Mesenchymal stem cell (in vitro differentiated cells and primary cell): ENCODE measurements around the gene MNT. TPM values are rescaled to one million over a fixed set of nuclear protein-coding genes. Genes with fewer than 3 reads are reported as not detected.

Experiments used
- DNase-seq: peaks from one replicate; pipeline ENCODE4 v3.0.0-alpha.2; 2013
- H2AFZ ChIP-seq: one replicate; pipeline ENCODE4 v1.6.1; 2013; ENCODE audit warnings: low read depth, mild to moderate bottlenecking, control low read depth, inconsistent platforms, low read length, moderate library complexity
- H2AK5ac ChIP-seq: 2 replicates; pipeline ENCODE4 v1.6.1; 2013; ENCODE audit warnings: low read length, moderate library complexity, mild to moderate bottlenecking, inconsistent platforms; ENCODE audit not compliant: severe bottlenecking
- H2BK120ac ChIP-seq: one replicate; pipeline ENCODE4 v1.6.1; 2013; ENCODE audit warnings: low read depth, mild to moderate bottlenecking, inconsistent platforms, low read length, moderate library complexity
- H2BK12ac ChIP-seq, 2 experiments: one replicate each; pipeline ENCODE4 v1.6.1; 2013; ENCODE audit warnings: inconsistent platforms in 2 of 2, low read length in 2 of 2, mild to moderate bottlenecking in 2 of 2, moderate library complexity in 2 of 2, control low read depth in 1 of 2
- H2BK15ac ChIP-seq: one replicate; pipeline ENCODE4 v1.6.1; 2013; ENCODE audit warnings: mild to moderate bottlenecking, low read depth, inconsistent platforms; ENCODE audit not compliant: poor library complexity, severe bottlenecking
- H2BK5ac ChIP-seq: 2 replicates; pipeline ENCODE4 v1.6.1; 2013; ENCODE audit warnings: low read depth, mild to moderate bottlenecking, low read length, control low read depth, inconsistent platforms; ENCODE audit not compliant: poor library complexity, severe bottlenecking
- H3K14ac ChIP-seq, 2 experiments: one replicate each; pipeline ENCODE4 v1.6.1; 2013; ENCODE audit warnings: inconsistent platforms in 2 of 2, low read length in 2 of 2, control low read depth in 1 of 2, mild to moderate bottlenecking in 1 of 2, moderate library complexity in 1 of 2
- H3K18ac ChIP-seq, 2 experiments: one replicate each; pipeline ENCODE4 v1.6.1; 2013; ENCODE audit warnings: inconsistent platforms in 2 of 2, low read length in 2 of 2, control low read depth in 1 of 2, low read depth in 1 of 2, mild to moderate bottlenecking in 1 of 2
- H3K23ac ChIP-seq, 2 experiments: one replicate each; pipeline ENCODE4 v1.6.1; 2013; ENCODE audit warnings: inconsistent platforms in 2 of 2, low read length in 2 of 2, mild to moderate bottlenecking in 2 of 2, moderate library complexity in 2 of 2, control low read depth in 1 of 2
- H3K27ac ChIP-seq: 2 replicates; pipeline ENCODE4 v1.5.1; 2013; ENCODE audit warnings: mild to moderate bottlenecking, moderate library complexity, low read length, control low read depth, inconsistent platforms; ENCODE audit not compliant: poor library complexity, severe bottlenecking
- H3K27me3 ChIP-seq, 2 experiments: 2 replicates each; pipeline versions ENCODE4 v1.6.1 to v1.7.0; 2013; ENCODE audit warnings: low read length in 2 of 2, mild to moderate bottlenecking in 2 of 2, moderate library complexity in 2 of 2, control low read depth in 1 of 2, inconsistent platforms in 1 of 2; ENCODE audit not compliant: control insufficient read depth in 1 of 2, insufficient read depth in 1 of 2
- H3K36me3 ChIP-seq, 2 experiments: 2 replicates each; pipeline versions ENCODE4 v1.6.1 to v1.7.0; 2013; ENCODE audit warnings: low read length in 2 of 2, control low read depth in 1 of 2, inconsistent platforms in 1 of 2, low read depth in 1 of 2, mild to moderate bottlenecking in 1 of 2; ENCODE audit not compliant: insufficient read depth in 2 of 2, control insufficient read depth in 1 of 2
- H3K4ac ChIP-seq, 2 experiments: one replicate each; pipeline ENCODE4 v1.6.1; 2013; ENCODE audit warnings: inconsistent platforms in 2 of 2, low read length in 2 of 2, mild to moderate bottlenecking in 2 of 2, moderate library complexity in 2 of 2, control low read depth in 1 of 2, low read depth in 1 of 2
- H3K4me1 ChIP-seq: 2 replicates; pipeline ENCODE4 v1.6.1; 2013; ENCODE audit warnings: low read depth, low read length, control low read depth; ENCODE audit not compliant: control insufficient read depth, insufficient read depth
- H3K4me2 ChIP-seq: 2 replicates; pipeline ENCODE4 v1.6.1; 2013; ENCODE audit warnings: low read length, mild to moderate bottlenecking, inconsistent platforms; ENCODE audit not compliant: poor library complexity, severe bottlenecking
- H3K4me3 ChIP-seq, 2 experiments: 2 replicates each; pipeline versions ENCODE4 v1.5.1 to v1.7.0; 2013; ENCODE audit warnings: low read length in 2 of 2, mild to moderate bottlenecking in 2 of 2, control low read depth in 1 of 2, low read depth in 1 of 2; ENCODE audit not compliant: insufficient read depth in 1 of 2
- H3K79me1 ChIP-seq: replicated peaks from 2 replicates; pipeline ENCODE4 v1.6.1; 2013; ENCODE audit warnings: mild to moderate bottlenecking, control low read depth, low read length, inconsistent platforms; ENCODE audit not compliant: poor library complexity, severe bottlenecking
- H3K9ac ChIP-seq: 2 replicates; pipeline ENCODE4 v1.7.0; 2013; ENCODE audit warnings: mild to moderate bottlenecking, low read length, moderate library complexity
- H3K9me3 ChIP-seq: 2 replicates; pipeline ENCODE4 v1.7.0; 2013; ENCODE audit warnings: mild to moderate bottlenecking, low read length; ENCODE audit not compliant: control insufficient read depth
- H4K8ac ChIP-seq: one replicate; pipeline ENCODE4 v1.6.1; 2013; ENCODE audit warnings: inconsistent platforms, mild to moderate bottlenecking, low read length, moderate library complexity
- H4K91ac ChIP-seq: one replicate; pipeline ENCODE4 v1.6.1; 2013; ENCODE audit warnings: mild to moderate bottlenecking, low read length, inconsistent platforms
- WGBS: methylation state at CpG from one replicate; pipeline ENCODE4 v1.1.7; 2013; ENCODE audit warnings: mixed read lengths; 5-methylcytosine and 5-hydroxymethylcytosine counted together
- small RNA-seq: library from polyadenylated mRNA; stranded (forward); fragments of <200 nt; extraction: miRNeasy Mini kit (QIAGEN cat#:217004); gene quantifications from one replicate; pipeline ENCODE3, GENCODE V24; 2013; ENCODE audit warnings: low read depth

Gene MNT

GRCh38 chr17:2335726-2336214 is 65.1 kb downstream of the MNT start:
- WGBS: 6% methylated on average over 15 of the region's 17 CpGs
- H3K14ac ChIP-seq: peak overlapping the region in 1 of 2 experiments; percentile 48
- no peak overlapping the region for H2AFZ ChIP-seq
- no peak overlapping the region for H2BK5ac ChIP-seq
- peak overlapping the region; percentile 22 for H3K27ac ChIP-seq
- H2AK5ac ChIP-seq: no peak overlapping the region
- H3K79me1 ChIP-seq: peaks cover 14% of the 10 kb centered on the region
- no peak overlapping the region for H3K23ac ChIP-seq
- peak overlapping the region; percentile 65 to 68 for H3K18ac ChIP-seq
- H3K36me3 ChIP-seq: peaks cover 12 to 45% of the 10 kb centered on the region in 2 experiments
- H4K8ac ChIP-seq: peak overlapping the region; percentile 81
- no peaks in the 10 kb centered on the region for H3K27me3 ChIP-seq
- H3K9ac ChIP-seq: peak overlapping the region; percentile 94
- H3K4me1 ChIP-seq: peaks cover 15% of the 10 kb centered on the region
- peak overlapping the region in 1 of 2 experiments; percentile 3 for H2BK12ac ChIP-seq
- H3K4me2 ChIP-seq: peak overlapping the region; percentile 73
- H2BK15ac ChIP-seq: no peak overlapping the region
- H4K91ac ChIP-seq: no peak overlapping the region
- peak overlapping the region in 1 of 2 experiments; percentile 54 for H3K4ac ChIP-seq
- peak overlapping the region; percentile 72 to 94 for H3K4me3 ChIP-seq
- peak; percentile 7 for DNase-seq
- no peaks in the 10 kb centered on the region for H3K9me3 ChIP-seq
- no peak overlapping the region for H2BK120ac ChIP-seq

Small RNA genes within 50 kb of the gene (small RNA-seq; reads per million reads assigned to genes)
- not detected for gene AC006435.3
- not detected for gene AC006435.4
